Panc1 (cell line): Measurements from ENCODE around the gene SLAMF7. TPM values are rescaled to one million over a fixed set of nuclear protein-coding genes. Genes with fewer than 3 reads are reported as not detected.

Source experiments
- ATAC-seq: fragments of 200-7000 bp; cut with Tn5 transposase; 2 replicates; pipeline ENCODE4 v1.9.1; 2020; ENCODE audit warnings: mild to moderate bottlenecking, moderate library complexity
- BruUV-seq: library from RNA; stranded (reverse); fragments of 400-500 nt; replicated peaks from 2 replicates; lab custom pipeline; 2021; lab: Mats Ljungman, UMichigan
- CTCF ChIA-PET: fragments of 300-600 bp; sonication (Branson Sonifier 250); formaldehyde crosslinking; loops from one replicate; lab custom pipeline; 2022; ENCODE audit warnings: antibody characterized with exemption; lab: Charles Lee
- POLR2A ChIA-PET: fragments of 300-600 bp; sonication (Branson Sonifier 250); formaldehyde crosslinking; loops from one replicate; lab custom pipeline; 2022; ENCODE audit warnings: antibody characterized with exemption; lab: Charles Lee
- DNase-seq: peaks from one replicate; pipeline ENCODE4 v3.0.0-alpha.2; 2010; ENCODE audit warnings: low read depth, low spot score
- H3K27ac ChIP-seq: 2 replicates; pipeline ENCODE4 v1.5.1; 2011; ENCODE audit warnings: mild to moderate bottlenecking, low read length, inconsistent platforms
- H3K27me3 ChIP-seq: fragments of 200-500 bp; sonication (Bioruptor generic); 2 replicates; pipeline ENCODE4 v1.6.0; 2014; ENCODE audit warnings: low read length, inconsistent platforms; ENCODE audit not compliant: control insufficient read depth, insufficient read depth
- H3K36me3 ChIP-seq: fragments of 200-500 bp; sonication (Bioruptor generic); 2 replicates; pipeline ENCODE4 v1.5.1; 2014; ENCODE audit warnings: inconsistent platforms, mild to moderate bottlenecking, low read length, moderate library complexity; ENCODE audit not compliant: control insufficient read depth, insufficient read depth
- H3K4me1 ChIP-seq: 2 replicates; pipeline ENCODE4 v1.5.1; 2011; ENCODE audit warnings: inconsistent platforms, mild to moderate bottlenecking, low read length, moderate library complexity; ENCODE audit not compliant: control insufficient read depth, insufficient read depth
- H3K4me3 ChIP-seq, 2 experiments: 2 replicates each; pipeline ENCODE4 v1.5.1; 2011 to 2012; ENCODE audit warnings: low read depth in 2 of 2, low read length in 2 of 2, mild to moderate bottlenecking in 2 of 2, inconsistent platforms in 1 of 2, moderate library complexity in 1 of 2
- H3K9me3 ChIP-seq: fragments of 200-500 bp; sonication (Bioruptor generic); 2 replicates; pipeline ENCODE4 v1.5.1; 2014; ENCODE audit warnings: low read depth, mild to moderate bottlenecking, inconsistent platforms, low read length, moderate library complexity; ENCODE audit not compliant: control insufficient read depth, insufficient read depth
- POLR2AphosphoS5 ChIP-seq: IDR thresholded peaks from 2 replicates; pipeline ENCODE4 v1.6.1; 2012; ENCODE audit warnings: mild to moderate bottlenecking, low read depth, low read length, moderate library complexity
- SIN3A ChIP-seq: IDR thresholded peaks from 2 replicates; pipeline ENCODE4 v1.6.1; 2012; ENCODE audit warnings: low read depth, mild to moderate bottlenecking, low read length, moderate library complexity, borderline replicate concordance; ENCODE audit not compliant: insufficient read depth
- TCF7L2 ChIP-seq: IDR thresholded peaks from 2 replicates; pipeline ENCODE4 v1.6.1; 2011; ENCODE audit warnings: mild to moderate bottlenecking, low read depth, low read length, inconsistent platforms
- in situ Hi-C: cut with HindIII; loops from 2 replicates; pipeline ENCODE4 v1.10.0; 2016; ENCODE audit warnings: low sequenced_read_pairs, low pct_unique_long_range_greater_than_20kb
- intact Hi-C: fragments of 100-400 bp; cut with micrococcal nuclease; formaldehyde crosslinking; loops from one replicate; pipeline ENCODE4 v1.10.0; 2022; ENCODE audit not compliant: unreplicated experiment
- total RNA-seq: library from RNA; stranded (reverse); gene quantifications from one replicate; pipeline ENCODE4 v1.2.1, GENCODE V29; 2021; ENCODE audit not compliant: unreplicated experiment
- TF ChIP-seq, protein P1 (sequence below), 2 experiments: IDR thresholded peaks; 2 replicates each; pipeline ENCODE4 v1.6.1; 2011 to 2012; ENCODE audit warnings: low read depth in 2 of 2, control low read depth in 1 of 2, low read length in 1 of 2, mild to moderate bottlenecking in 1 of 2, moderate library complexity in 1 of 2; ENCODE audit not compliant: insufficient read depth in 1 of 2
- TF ChIP-seq, protein P2 (sequence below): fragments of 450-650 bp; IDR thresholded peaks from 2 replicates; pipeline ENCODE4 v1.5.1; 2017; ENCODE audit warnings: mild to moderate bottlenecking

SLAMF7 gene
- total RNA-seq, 1 experiment from 2014 or later: 0.21 TPM

DNA sequence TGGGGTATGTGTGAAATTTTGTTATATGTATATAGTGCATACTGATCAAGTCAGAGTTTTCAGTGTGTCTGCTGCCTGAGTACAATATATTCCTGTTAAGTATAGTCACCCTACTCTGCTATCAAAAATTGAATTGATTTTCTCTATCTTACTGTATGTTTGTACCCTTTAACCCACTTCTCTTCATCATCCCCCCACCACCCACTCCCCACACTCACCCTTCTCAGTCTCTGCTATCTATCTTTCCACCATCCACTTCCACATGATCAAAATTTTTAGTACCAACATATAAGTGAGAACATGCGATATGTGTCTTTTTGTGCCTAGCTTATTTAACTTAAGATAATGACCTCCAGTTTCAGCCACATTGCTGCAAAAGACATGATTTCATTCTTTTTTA is 61.1 kb downstream of the SLAMF7 start:
- Histone ChIP-seq H3K4me3 (no peak overlapping the region), H3K27ac (no peak overlapping the region), H3K9me3 (no peaks in the 10 kb centered on the region), H3K36me3 (no peaks in the 10 kb centered on the region), H3K4me1 (no peaks in the 10 kb centered on the region), H3K27me3 (no peaks in the 10 kb centered on the region)
- intact Hi-C loops (no loop called here), in situ Hi-C loops (no loop called here)
- ChIA-PET CTCF (no interaction called here), POLR2A (no interaction called here)
- BruUV-seq: no TSS peak
- ATAC-seq (no peak), DNase-seq (no peak)
- TF ChIP-seq POLR2AphosphoS5 (no peak), TCF7L2 (no peak)
- TF ChIP-seq, protein P1, sequence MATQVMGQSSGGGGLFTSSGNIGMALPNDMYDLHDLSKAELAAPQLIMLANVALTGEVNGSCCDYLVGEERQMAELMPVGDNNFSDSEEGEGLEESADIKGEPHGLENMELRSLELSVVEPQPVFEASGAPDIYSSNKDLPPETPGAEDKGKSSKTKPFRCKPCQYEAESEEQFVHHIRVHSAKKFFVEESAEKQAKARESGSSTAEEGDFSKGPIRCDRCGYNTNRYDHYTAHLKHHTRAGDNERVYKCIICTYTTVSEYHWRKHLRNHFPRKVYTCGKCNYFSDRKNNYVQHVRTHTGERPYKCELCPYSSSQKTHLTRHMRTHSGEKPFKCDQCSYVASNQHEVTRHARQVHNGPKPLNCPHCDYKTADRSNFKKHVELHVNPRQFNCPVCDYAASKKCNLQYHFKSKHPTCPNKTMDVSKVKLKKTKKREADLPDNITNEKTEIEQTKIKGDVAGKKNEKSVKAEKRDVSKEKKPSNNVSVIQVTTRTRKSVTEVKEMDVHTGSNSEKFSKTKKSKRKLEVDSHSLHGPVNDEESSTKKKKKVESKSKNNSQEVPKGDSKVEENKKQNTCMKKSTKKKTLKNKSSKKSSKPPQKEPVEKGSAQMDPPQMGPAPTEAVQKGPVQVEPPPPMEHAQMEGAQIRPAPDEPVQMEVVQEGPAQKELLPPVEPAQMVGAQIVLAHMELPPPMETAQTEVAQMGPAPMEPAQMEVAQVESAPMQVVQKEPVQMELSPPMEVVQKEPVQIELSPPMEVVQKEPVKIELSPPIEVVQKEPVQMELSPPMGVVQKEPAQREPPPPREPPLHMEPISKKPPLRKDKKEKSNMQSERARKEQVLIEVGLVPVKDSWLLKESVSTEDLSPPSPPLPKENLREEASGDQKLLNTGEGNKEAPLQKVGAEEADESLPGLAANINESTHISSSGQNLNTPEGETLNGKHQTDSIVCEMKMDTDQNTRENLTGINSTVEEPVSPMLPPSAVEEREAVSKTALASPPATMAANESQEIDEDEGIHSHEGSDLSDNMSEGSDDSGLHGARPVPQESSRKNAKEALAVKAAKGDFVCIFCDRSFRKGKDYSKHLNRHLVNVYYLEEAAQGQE (IDR thresholded peaks at IDR 0.05; ENCODE audit: insufficient read depth in 1 of 2, low read depth in 2 of 2, low read length in 1 of 2): no peak

DNA sequence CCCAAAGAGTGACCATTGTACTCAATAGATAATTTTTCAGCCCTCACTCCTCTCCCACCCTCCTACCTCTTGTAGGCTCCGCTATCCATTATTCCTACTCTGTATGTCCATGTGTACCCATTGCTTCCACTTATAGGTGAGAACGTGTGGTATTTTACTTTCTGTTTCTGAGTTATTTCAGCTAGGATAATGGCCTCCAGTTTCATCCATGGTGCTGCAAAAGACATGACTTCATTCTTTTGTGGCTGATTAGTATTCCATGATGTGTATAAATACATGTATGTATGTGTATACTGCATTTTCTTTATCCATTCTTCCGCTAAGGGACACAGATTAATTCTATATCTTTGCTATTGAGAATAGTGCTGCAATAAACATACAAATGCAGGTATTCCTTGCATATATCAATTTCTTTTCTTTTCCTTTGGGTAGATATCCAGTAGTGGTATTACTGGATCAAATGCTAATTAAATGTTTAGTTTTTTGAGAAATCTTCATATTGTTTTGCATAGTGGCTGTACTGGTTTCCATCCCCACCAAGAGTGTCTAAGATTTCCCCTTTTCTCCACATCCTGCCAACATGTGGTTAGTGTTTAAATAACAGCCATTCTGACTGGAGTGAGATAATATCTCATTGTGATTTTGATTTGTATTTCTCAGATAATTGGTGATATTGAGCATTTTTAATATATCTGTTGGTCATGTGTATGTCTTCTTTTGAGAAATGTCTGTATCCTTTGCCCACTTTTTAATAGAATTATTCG is 61.8 kb downstream of the SLAMF7 start:
- in situ Hi-C loops (no loop called here), intact Hi-C loops (no loop called here)
- no peaks in the 10 kb centered on the region for H3K9me3 ChIP-seq
- no peak for DNase-seq
- H3K27ac ChIP-seq: no peak overlapping the region
- TF ChIP-seq, protein P1 (IDR thresholded peaks at IDR 0.05; ENCODE audit: insufficient read depth in 1 of 2, low read depth in 2 of 2, low read length in 1 of 2): no peak
- no peak for TF ChIP-seq SIN3A
- TF ChIP-seq POLR2AphosphoS5: no peak
- TF ChIP-seq TCF7L2: no peak
- TF ChIP-seq, protein P2, sequence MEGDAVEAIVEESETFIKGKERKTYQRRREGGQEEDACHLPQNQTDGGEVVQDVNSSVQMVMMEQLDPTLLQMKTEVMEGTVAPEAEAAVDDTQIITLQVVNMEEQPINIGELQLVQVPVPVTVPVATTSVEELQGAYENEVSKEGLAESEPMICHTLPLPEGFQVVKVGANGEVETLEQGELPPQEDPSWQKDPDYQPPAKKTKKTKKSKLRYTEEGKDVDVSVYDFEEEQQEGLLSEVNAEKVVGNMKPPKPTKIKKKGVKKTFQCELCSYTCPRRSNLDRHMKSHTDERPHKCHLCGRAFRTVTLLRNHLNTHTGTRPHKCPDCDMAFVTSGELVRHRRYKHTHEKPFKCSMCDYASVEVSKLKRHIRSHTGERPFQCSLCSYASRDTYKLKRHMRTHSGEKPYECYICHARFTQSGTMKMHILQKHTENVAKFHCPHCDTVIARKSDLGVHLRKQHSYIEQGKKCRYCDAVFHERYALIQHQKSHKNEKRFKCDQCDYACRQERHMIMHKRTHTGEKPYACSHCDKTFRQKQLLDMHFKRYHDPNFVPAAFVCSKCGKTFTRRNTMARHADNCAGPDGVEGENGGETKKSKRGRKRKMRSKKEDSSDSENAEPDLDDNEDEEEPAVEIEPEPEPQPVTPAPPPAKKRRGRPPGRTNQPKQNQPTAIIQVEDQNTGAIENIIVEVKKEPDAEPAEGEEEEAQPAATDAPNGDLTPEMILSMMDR: no peak
- H3K36me3 ChIP-seq: no peaks in the 10 kb centered on the region
- ChIA-PET POLR2A (no interaction called here), CTCF (no interaction called here)
- no peak overlapping the region for H3K4me3 ChIP-seq
- H3K27me3 ChIP-seq: no peaks in the 10 kb centered on the region
- no peaks in the 10 kb centered on the region for H3K4me1 ChIP-seq
- ATAC-seq: no peak
- BruUV-seq: no TSS peak
